ENCODE measurements around the gene COG5. TPM values are rescaled to one million over a fixed set of nuclear protein-coding genes. Genes with fewer than 3 reads are reported as not detected.

COG5 gene
- total RNA-seq, 2 experiments from 2014 or later = 40.9 to 60.2 TPM

- DNase-seq (ENCODE audit: low spot score) = no peak
- Histone ChIP-seq H3K9me3 (ENCODE audit: low read length) (no peaks in the 10 kb centered on the region; the same call in 1 of the 2 replicates), H3K36me3 (ENCODE audit: insufficient read depth, low read length) (peaks cover 15% of the 10 kb centered on the region), H3K27ac (ENCODE audit: low read depth, low read length, poor library complexity, severe bottlenecking) (no peak overlapping the region), H3K4me3 (ENCODE audit: low read depth, low read length, poor library complexity, severe bottlenecking) (no peak overlapping the region), H2AFZ (ENCODE audit: low read length) (no peak overlapping the region), H3K9me2 (ENCODE audit: insufficient read depth, low read length) (no peaks in the 10 kb centered on the region), H3K4me2 (ENCODE audit: low read length) (no peak overlapping the region), H3K79me2 (ENCODE audit: insufficient read depth, low read depth, low read length) (no peaks in the 10 kb centered on the region), H3K4me1 (ENCODE audit: insufficient read depth, low read length, poor library complexity, severe bottlenecking) (no peaks in the 10 kb centered on the region), H4K20me1 (ENCODE audit: insufficient read depth, low read length) (no peaks in the 10 kb centered on the region)
- ChIA-PET POLR2A (no interaction called here), CTCF (ENCODE audit: unreplicated experiment) (no interaction called here)
- no TSS peak for BruUV-seq (replicated peaks)
- intact Hi-C loops (cut with micrococcal nuclease; ENCODE audit: unreplicated experiment) = no loop called here
- TF ChIP-seq EZH2phosphoT487 (IDR thresholded peaks at IDR 0.05; ENCODE audit: borderline replicate concordance, low read depth, low read length) = no peak
- no peak for TF ChIP-seq CTCF (conservative IDR thresholded peaks at IDR 0.05; ENCODE audit: low read length)
These were observed 29.6 kb downstream of the COG5 start for GRCh38 chr7:107534139-107534538.

GRCh38 chr7:107530751-107531150 is 33.0 kb downstream of the COG5 start:
- Histone ChIP-seq H4K20me1 (ENCODE audit: insufficient read depth, low read length) (no peaks in the 10 kb centered on the region), H3K9me3 (ENCODE audit: low read length) (no peaks in the 10 kb centered on the region), H3K4me3 (ENCODE audit: low read depth, low read length, poor library complexity, severe bottlenecking) (no peak overlapping the region), H3K4me2 (ENCODE audit: low read length) (no peak overlapping the region), H2AFZ (ENCODE audit: low read length) (no peak overlapping the region), H3K79me2 (ENCODE audit: insufficient read depth, low read depth, low read length) (no peaks in the 10 kb centered on the region), H3K36me3 (ENCODE audit: insufficient read depth, low read length) (peaks cover 15% of the 10 kb centered on the region), H3K9me2 (ENCODE audit: insufficient read depth, low read length) (no peaks in the 10 kb centered on the region), H3K27ac (ENCODE audit: low read depth, low read length, poor library complexity, severe bottlenecking) (no peak overlapping the region), H3K4me1 (ENCODE audit: insufficient read depth, low read length, poor library complexity, severe bottlenecking) (no peaks in the 10 kb centered on the region)
- DNase-seq (ENCODE audit: low spot score) = no peak
- ChIA-PET POLR2A (interaction anchor here (0.7 to 1.1 kb wide), 2 partner anchors 33 to 139 kb away, joined by 3 read pairs; partner anchors contain the start of gene COG5), CTCF (ENCODE audit: unreplicated experiment) (no interaction called here)
- no peak for TF ChIP-seq EZH2phosphoT487 (IDR thresholded peaks at IDR 0.05; ENCODE audit: borderline replicate concordance, low read depth, low read length)
- no peak for TF ChIP-seq CTCF (conservative IDR thresholded peaks at IDR 0.05; ENCODE audit: low read length)
- intact Hi-C loops (cut with micrococcal nuclease; ENCODE audit: unreplicated experiment) = no loop called here
- no TSS peak for BruUV-seq (replicated peaks)

- Histone ChIP-seq H3K79me2 (ENCODE audit: insufficient read depth, low read depth, low read length) (no peaks in the 10 kb centered on the region), H3K4me2 (ENCODE audit: low read length) (no peak overlapping the region)
These were observed 35.3 kb downstream of the COG5 start for GRCh38 chr7:107528461-107528860.

More at GRCh38 chr7:107528461-107528860, 35.3 kb downstream of the COG5 start:
- H4K20me1 ChIP-seq (ENCODE audit: insufficient read depth, low read length) = no peaks in the 10 kb centered on the region
- TF ChIP-seq CTCF (conservative IDR thresholded peaks at IDR 0.05; ENCODE audit: low read length) (no peak), EZH2phosphoT487 (IDR thresholded peaks at IDR 0.05; ENCODE audit: borderline replicate concordance, low read depth, low read length) (no peak)
- no peaks in the 10 kb centered on the region for H3K9me2 ChIP-seq (ENCODE audit: insufficient read depth, low read length)
- no peaks in the 10 kb centered on the region for H3K9me3 ChIP-seq (ENCODE audit: low read length)
- H3K36me3 ChIP-seq (ENCODE audit: insufficient read depth, low read length) = peaks cover 23% of the 10 kb centered on the region
- no peaks in the 10 kb centered on the region for H3K4me1 ChIP-seq (ENCODE audit: insufficient read depth, low read length, poor library complexity, severe bottlenecking)
- BruUV-seq (replicated peaks) = no TSS peak
- POLR2A ChIA-PET = no interaction called here
- H3K4me3 ChIP-seq (ENCODE audit: low read depth, low read length, poor library complexity, severe bottlenecking) = no peak overlapping the region
- DNase-seq (ENCODE audit: low spot score) = no peak
- CTCF ChIA-PET (ENCODE audit: unreplicated experiment) = no interaction called here
- no peak overlapping the region for H3K27ac ChIP-seq (ENCODE audit: low read depth, low read length, poor library complexity, severe bottlenecking)
- H2AFZ ChIP-seq (ENCODE audit: low read length) = no peak overlapping the region
- intact Hi-C loops (cut with micrococcal nuclease; ENCODE audit: unreplicated experiment) = no loop called here

Data from OCI-LY7 (cell line).